Tibial artery (tissue), 4 donors: ENCODE measurements around the gene NOL11.
"Not testable (repeated sequence)": the region's sequence is repeated elsewhere in the genome, so short reads cannot be mapped to it uniquely, and the experiment has no call there.

ENCODE experiments used
- DNase-seq, 2 donors: peaks; one replicate each; pipeline ENCODE4 v3.0.0-alpha.2; 2019
- H3K27ac ChIP-seq, 2 donors: fragments of 200-600 bp; sonication (generic) in 1 of 2; 1 replicate in 1 of 2; 2 replicates in 1 of 2; pipeline ENCODE4 v1.5.1; 2018 to 2019; ENCODE audit warnings: mild to moderate bottlenecking in 1 of 2
- H3K27me3 ChIP-seq, 2 donors: fragments of 200-600 bp; sonication (generic) in 1 of 2; one replicate each; pipeline versions ENCODE4 v1.5.1 to v1.6.0; 2016 to 2019
- H3K36me3 ChIP-seq, 3 donors: fragments of 200-600 bp; sonication (generic) in 2 of 3; one replicate each; pipeline ENCODE4 v1.5.1; 2016 to 2019; ENCODE audit warnings: mild to moderate bottlenecking in 2 of 3
- H3K4me1 ChIP-seq, 4 donors: fragments of 200-600 bp; sonication (generic) in 2 of 4; 1 replicate in 3 of 4; 2 replicates in 1 of 4; pipeline ENCODE4 v1.5.1; 2016 to 2019
- H3K4me3 ChIP-seq, 2 donors: fragments of 200-600 bp; sonication (generic) in 1 of 2; 1 replicate in 1 of 2; 2 replicates in 1 of 2; pipeline ENCODE4 v1.5.1; 2018 to 2019; ENCODE audit warnings: mild to moderate bottlenecking in 2 of 2
- H3K9me3 ChIP-seq, 3 donors: fragments of 200-600 bp; sonication (generic) in 1 of 3; one replicate each; pipeline ENCODE4 v1.5.1; 2016 to 2019
- intact Hi-C: fragments of 100-400 bp; cut with DNase I; formaldehyde crosslinking; loops from one replicate; pipeline ENCODE4 v1.15.0; 2023; ENCODE audit warnings: low total_unique reads
- TF ChIP-seq, protein P1 (sequence below), 2 experiments: fragments of 200-600 bp in 1 of 2; fragments of 450-650 bp in 1 of 2; IDR thresholded peaks; one replicate each; pipeline ENCODE4 v1.5.1; 2017 to 2019; ENCODE audit warnings: antibody characterized with exemption in 2 of 2, mild to moderate bottlenecking in 1 of 2, moderate library complexity in 1 of 2

NOL11 gene

DNA sequence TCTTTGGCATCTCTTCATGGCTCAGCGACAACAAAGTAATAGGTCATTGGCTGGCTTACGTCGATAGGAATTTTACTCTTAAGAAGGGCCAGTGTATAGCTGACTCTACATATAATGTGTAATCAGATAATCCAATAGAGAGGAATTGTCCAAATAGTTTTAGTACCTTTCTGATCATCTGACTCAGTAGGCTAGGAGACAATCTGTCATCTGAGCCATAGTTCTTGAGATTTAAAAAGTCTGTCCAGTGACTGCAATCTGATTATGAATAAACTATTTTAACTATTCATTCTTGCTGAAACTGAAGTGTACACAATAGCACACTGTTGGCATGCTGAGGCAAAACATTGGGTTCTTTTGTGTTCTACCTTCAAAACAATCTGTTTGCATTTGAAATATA is 21.4 kb upstream of the NOL11 start:
- Histone ChIP-seq H3K4me3 (no peak overlapping the region), H3K27ac (no peak overlapping the region), H3K9me3 (no peaks in the 10 kb centered on the region), H3K4me1 (no peaks in the 10 kb centered on the region), H3K27me3 (peaks cover 0 to 4% of the 10 kb centered on the region in 2 donors), H3K36me3 (no peaks in the 10 kb centered on the region)
- TF ChIP-seq, protein P1, sequence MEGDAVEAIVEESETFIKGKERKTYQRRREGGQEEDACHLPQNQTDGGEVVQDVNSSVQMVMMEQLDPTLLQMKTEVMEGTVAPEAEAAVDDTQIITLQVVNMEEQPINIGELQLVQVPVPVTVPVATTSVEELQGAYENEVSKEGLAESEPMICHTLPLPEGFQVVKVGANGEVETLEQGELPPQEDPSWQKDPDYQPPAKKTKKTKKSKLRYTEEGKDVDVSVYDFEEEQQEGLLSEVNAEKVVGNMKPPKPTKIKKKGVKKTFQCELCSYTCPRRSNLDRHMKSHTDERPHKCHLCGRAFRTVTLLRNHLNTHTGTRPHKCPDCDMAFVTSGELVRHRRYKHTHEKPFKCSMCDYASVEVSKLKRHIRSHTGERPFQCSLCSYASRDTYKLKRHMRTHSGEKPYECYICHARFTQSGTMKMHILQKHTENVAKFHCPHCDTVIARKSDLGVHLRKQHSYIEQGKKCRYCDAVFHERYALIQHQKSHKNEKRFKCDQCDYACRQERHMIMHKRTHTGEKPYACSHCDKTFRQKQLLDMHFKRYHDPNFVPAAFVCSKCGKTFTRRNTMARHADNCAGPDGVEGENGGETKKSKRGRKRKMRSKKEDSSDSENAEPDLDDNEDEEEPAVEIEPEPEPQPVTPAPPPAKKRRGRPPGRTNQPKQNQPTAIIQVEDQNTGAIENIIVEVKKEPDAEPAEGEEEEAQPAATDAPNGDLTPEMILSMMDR (IDR thresholded peaks at IDR 0.05): no peak
- no peak for DNase-seq
- intact Hi-C loops: no loop called here

DNA sequence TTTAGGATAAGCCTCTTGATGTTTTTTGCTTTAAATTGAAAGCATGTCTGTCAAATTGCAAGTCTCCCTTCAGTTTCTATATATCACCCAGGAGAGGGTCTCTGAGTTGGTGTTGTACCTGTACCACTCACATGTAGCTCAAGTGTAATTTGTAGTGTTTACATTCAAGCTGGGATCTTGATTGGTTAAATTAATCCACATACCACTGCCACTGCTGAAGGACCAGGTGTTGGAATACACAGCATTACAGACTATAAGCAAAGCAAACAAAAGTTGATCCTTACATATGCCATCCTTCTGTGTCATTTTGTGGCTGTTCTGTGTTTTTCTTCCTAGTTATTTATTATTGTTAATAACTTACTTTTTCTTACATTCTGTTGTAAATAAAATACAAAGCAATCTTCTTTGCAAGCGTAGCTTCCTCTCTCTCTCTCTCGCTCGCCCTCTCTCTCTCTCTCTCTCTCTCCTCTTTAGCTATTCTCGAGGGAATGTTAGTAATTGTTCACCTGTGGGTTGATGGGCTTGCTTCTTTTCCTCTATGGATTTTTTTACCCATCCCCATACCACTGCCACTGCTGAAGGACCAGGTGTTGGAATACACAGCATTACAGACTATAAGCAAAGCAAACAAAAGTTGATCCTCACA is 20.8 kb upstream of the NOL11 start:
- no peaks in the 10 kb centered on the region for H3K36me3 ChIP-seq
- peaks cover 0 to 4% of the 10 kb centered on the region in 2 donors for H3K27me3 ChIP-seq
- no peak overlapping the region for H3K4me3 ChIP-seq
- no peak for DNase-seq
- H3K27ac ChIP-seq: no peak overlapping the region
- no peaks in the 10 kb centered on the region for H3K9me3 ChIP-seq
- TF ChIP-seq, protein P1 (IDR thresholded peaks at IDR 0.05): no peak
- intact Hi-C loops: no loop called here
- no peaks in the 10 kb centered on the region for H3K4me1 ChIP-seq

DNA sequence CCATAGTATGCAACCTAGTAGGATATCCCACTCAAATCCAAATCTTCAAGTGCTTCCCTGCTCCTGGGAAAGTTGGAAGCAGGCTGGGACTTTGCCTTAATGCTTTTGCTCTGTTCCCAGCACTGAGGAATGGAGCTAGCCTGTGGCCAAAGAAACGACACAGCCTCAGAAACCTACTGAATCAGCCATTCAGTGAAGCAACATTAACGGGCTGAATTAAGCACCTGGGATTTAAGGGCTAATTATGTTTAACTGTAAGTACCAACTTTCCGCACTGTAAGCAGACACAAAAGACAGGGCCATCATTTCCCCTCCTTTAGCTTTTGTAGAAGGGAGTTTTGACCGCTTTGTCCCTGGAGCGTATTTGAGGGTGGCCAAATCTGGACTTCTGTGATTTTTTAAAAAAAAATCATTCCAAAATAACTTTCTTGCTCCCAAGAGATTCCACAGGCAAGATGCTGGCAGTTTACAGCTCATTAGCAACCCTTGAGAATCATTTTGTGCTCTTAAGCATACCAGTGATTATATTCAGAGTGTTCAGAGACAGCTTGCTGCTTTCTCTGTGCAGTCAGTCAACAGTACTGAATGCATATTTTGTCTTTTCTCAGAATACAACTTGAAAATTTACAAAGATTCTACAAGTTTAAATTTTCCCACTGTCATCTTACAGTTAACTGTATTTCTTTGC is 17.6 kb upstream of the NOL11 start:
- no peak overlapping the region for H3K4me3 ChIP-seq
- TF ChIP-seq, protein P1 (IDR thresholded peaks at IDR 0.05): no peak
- intact Hi-C loops: no loop called here

DNA sequence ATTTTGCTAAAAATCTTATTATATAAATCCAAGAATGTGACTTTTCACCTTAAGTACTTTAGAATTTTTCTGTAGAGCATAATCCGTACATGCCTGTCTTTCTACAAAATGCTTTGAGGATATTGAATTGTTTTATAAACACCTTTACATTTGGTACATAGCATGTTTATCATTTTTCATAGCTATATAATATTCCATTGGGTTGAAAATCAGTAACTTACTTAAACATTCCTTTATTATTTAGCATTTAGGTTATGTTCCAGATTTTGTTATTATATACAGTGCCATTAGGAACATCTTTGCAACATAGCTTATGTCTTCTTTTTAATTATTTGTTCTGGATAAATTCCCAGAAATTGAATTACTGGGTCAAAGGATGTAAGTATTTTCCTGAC is 17.0 kb upstream of the NOL11 start:
- TF ChIP-seq, protein P1 (IDR thresholded peaks at IDR 0.05): no peak
- no peaks in the 10 kb centered on the region for H3K4me1 ChIP-seq
- no peak overlapping the region for H3K27ac ChIP-seq
- H3K4me3 ChIP-seq: no peak overlapping the region
- H3K27me3 ChIP-seq: peaks cover 0 to 4% of the 10 kb centered on the region in 2 donors
- no peaks in the 10 kb centered on the region for H3K9me3 ChIP-seq
- intact Hi-C loops: no loop called here
- no peaks in the 10 kb centered on the region for H3K36me3 ChIP-seq
- no peak for DNase-seq

More for the DNA sequence above, 17.6 kb upstream of the NOL11 start:
- H3K27ac ChIP-seq: no peak overlapping the region
- DNase-seq: no peak
- H3K9me3 ChIP-seq: no peaks in the 10 kb centered on the region
- no peaks in the 10 kb centered on the region for H3K36me3 ChIP-seq
- H3K4me1 ChIP-seq: no peaks in the 10 kb centered on the region
- H3K27me3 ChIP-seq: peaks cover 0 to 4% of the 10 kb centered on the region in 2 donors

- H3K9me3 ChIP-seq, H3K27me3 ChIP-seq, H3K4me1 ChIP-seq, DNase-seq, H3K4me3 ChIP-seq, H3K27ac ChIP-seq, H3K36me3 ChIP-seq, intact Hi-C loops: not testable (repeated sequence)
Measured at GRCh38 chr17:67702861-67703260, 14.9 kb upstream of the NOL11 start.

DNA sequence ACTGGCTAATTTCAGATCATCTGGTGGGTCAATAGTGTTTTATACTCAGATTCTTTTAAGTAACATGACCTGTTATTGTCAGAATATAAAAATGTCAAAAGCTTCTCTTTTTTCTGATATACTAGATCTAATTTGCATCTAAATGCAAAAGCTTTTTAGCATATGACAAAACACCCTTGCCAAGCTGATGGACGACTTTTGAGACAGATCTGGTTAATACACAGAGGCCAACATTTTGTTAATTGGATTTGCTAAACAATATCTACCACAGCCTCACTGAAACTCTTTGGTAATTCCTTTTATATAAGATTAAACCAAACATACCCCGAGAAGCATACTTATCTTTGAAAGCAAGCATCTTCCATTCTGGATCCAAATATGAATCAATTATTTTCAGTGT is 10.3 kb upstream of the NOL11 start:
- DNase-seq: no peak
- H3K27ac ChIP-seq: no peak overlapping the region
- H3K4me1 ChIP-seq: no peaks in the 10 kb centered on the region
- intact Hi-C loops: no loop called here
- no peaks in the 10 kb centered on the region for H3K36me3 ChIP-seq
- no peak overlapping the region for H3K4me3 ChIP-seq
- no peaks in the 10 kb centered on the region for H3K9me3 ChIP-seq
- TF ChIP-seq, protein P1 (IDR thresholded peaks at IDR 0.05): no peak
- H3K27me3 ChIP-seq: no peaks in the 10 kb centered on the region
